ENCODE results near the gene GALNT18. TPM values are rescaled to one million over a fixed set of nuclear protein-coding genes. Genes with fewer than 3 reads are reported as not detected.

GALNT18 gene
- total RNA-seq, 1 experiment from 2014 or later = 1.7 TPM

DNA sequence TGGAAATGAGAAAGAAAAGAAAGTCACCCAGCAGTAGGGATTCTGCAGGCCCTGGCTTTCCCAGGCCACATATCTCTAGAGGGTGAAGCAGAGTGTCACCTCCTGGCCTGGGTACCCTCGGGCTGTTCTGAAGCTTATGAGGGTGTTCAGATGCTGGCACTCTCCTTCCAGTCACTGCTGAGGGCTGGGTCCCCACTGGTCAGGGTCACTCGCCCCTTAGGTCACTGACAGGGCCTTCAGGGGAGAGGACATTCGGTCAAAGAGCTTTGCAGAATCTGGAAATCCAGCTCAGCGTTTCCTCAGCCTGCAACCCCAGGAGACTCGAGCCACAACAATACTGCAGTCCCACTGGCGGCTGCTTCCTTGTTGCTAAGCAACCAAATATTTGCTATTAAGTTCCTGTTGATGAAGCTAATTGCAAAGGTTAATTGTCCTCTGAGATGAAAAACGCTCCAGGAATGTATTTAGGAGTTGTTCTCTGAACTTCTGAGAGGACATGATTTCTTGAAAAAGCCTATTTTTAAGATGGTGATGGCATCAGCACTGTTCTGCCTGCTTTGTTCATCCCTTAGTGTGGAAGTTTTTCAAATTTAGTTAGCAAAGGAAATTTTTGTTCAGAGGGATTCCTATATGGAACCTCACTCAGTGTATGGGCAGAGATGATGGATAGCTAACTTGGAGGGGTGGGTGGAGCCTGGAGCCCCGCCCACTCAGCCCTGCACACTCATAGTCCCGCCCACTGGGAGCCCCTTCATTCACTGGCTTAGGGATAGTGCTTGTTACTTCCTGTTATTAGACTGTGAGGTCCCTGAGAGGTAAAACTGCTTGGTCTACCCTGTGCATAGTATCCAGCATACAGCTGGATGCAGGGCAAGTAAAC, 378.0 kb downstream of the GALNT18 start:
- peak overlapping the region; percentile 85 to 93 (median 92) for H3K27ac Mint-ChIP-seq
- Histone ChIP-seq H2AFZ (ENCODE audit: low read length) (no peak overlapping the region), H3K4me2 (ENCODE audit: insufficient read depth, insufficient read length, low read length) (no peak overlapping the region), H3K9me3 (ENCODE audit: control insufficient read depth, low read depth, low read length) (no peaks in the 10 kb centered on the region), H2BK12ac (ENCODE audit: insufficient read length, low read depth, low read length) (no peak overlapping the region), H3K27me3 (ENCODE audit: insufficient read depth, low read length) (no peaks in the 10 kb centered on the region), H3K79me2 (ENCODE audit: insufficient read depth, low read length) (no peaks in the 10 kb centered on the region), H3K23me2 (ENCODE audit: insufficient read length, low read depth, low read length, poor library complexity, severe bottlenecking) (no peaks in the 10 kb centered on the region), H2BK5ac (ENCODE audit: insufficient read length, low read length) (peak overlapping the region; percentile 64), H3K23ac (ENCODE audit: insufficient read length, low read depth, low read length) (no peak overlapping the region), H2AK5ac (ENCODE audit: insufficient read length, low read length) (no peak overlapping the region), H4K20me1 (ENCODE audit: control insufficient read depth, insufficient read depth, insufficient read length) (no peaks in the 10 kb centered on the region), H4K5ac (ENCODE audit: insufficient read length, low read depth, low read length) (peak overlapping the region; percentile 53), H3K9ac (ENCODE audit: extremely low read depth, insufficient read length, low read length) (no peak overlapping the region), H2BK15ac (ENCODE audit: low read depth, low read length) (no peak overlapping the region), H3K14ac (ENCODE audit: insufficient read depth, low read length) (peak overlapping the region; percentile 98), H2BK120ac (ENCODE audit: low read depth, low read length, poor library complexity, severe bottlenecking) (peak overlapping the region; percentile 88), H4K91ac (ENCODE audit: insufficient read length, low read depth, low read length) (peak overlapping the region; percentile 88), H4K8ac (replicated peaks; ENCODE audit: insufficient read length, low read depth, low read length) (no peak overlapping the region), H2BK20ac (ENCODE audit: low read depth, low read length, poor library complexity, severe bottlenecking) (peak overlapping the region; percentile 29), H3K18ac (ENCODE audit: insufficient read length, low read depth, low read length) (peak overlapping the region; percentile 97), H3K4me1 (ENCODE audit: insufficient read depth, low read length) (peaks cover 5% of the 10 kb centered on the region), H3K56ac (ENCODE audit: insufficient read length, low read depth, low read length) (no peak overlapping the region), H3K27ac (ENCODE audit: insufficient read length, low read depth, low read length) (peak overlapping the region; percentile 9), H3K79me1 (ENCODE audit: insufficient read depth, low read depth, low read length, poor library complexity, severe bottlenecking) (no peaks in the 10 kb centered on the region), H3K4ac (ENCODE audit: low read depth, low read length) (no peak overlapping the region; the same call in 1 of the 2 replicates), H3T11ph (ENCODE audit: low read length) (peak overlapping the region; percentile 56)
- WGBS (ENCODE audit: extremely low coverage, insufficient read length, low lambda C conversion rate) = no CpG with 5 or more reads among the region's 9 CpGs
- H3K4me3 Mint-ChIP-seq = no peak overlapping the region
- TF ChIP-seq, protein P1, sequence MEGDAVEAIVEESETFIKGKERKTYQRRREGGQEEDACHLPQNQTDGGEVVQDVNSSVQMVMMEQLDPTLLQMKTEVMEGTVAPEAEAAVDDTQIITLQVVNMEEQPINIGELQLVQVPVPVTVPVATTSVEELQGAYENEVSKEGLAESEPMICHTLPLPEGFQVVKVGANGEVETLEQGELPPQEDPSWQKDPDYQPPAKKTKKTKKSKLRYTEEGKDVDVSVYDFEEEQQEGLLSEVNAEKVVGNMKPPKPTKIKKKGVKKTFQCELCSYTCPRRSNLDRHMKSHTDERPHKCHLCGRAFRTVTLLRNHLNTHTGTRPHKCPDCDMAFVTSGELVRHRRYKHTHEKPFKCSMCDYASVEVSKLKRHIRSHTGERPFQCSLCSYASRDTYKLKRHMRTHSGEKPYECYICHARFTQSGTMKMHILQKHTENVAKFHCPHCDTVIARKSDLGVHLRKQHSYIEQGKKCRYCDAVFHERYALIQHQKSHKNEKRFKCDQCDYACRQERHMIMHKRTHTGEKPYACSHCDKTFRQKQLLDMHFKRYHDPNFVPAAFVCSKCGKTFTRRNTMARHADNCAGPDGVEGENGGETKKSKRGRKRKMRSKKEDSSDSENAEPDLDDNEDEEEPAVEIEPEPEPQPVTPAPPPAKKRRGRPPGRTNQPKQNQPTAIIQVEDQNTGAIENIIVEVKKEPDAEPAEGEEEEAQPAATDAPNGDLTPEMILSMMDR (conservative IDR thresholded peaks at IDR 0.05) = no peak
- H3K36me3 Mint-ChIP-seq (ENCODE audit: insufficient read depth in 1 of 3, low read depth in 3 of 3) = peaks cover 0 to 7% (median 7%) of the 10 kb centered on the region in 3 experiments; a peak in 5 of 7 replicates
- peaks cover 6% of the 10 kb centered on the region for H3K27me3 Mint-ChIP-seq (ENCODE audit: low read depth)
- peaks cover 19 to 23% of the 10 kb centered on the region in 2 experiments for H3K4me1 Mint-ChIP-seq
- H3K9me3 Mint-ChIP-seq = peaks cover 16% of the 10 kb centered on the region in 2 experiments
- peak; percentile 72 for DNase-seq
